GM19467 (cell line): ENCODE results near the gene BFSP1.

Experiments used
- ATAC-seq: cut with Tn5 transposase; IDR thresholded peaks from one replicate; pipeline ENCODE4 v1.9.1; 2021; ENCODE audit warnings: mild to moderate bottlenecking, moderate library complexity; ENCODE audit not compliant: unreplicated experiment

The BFSP1 gene

DNA sequence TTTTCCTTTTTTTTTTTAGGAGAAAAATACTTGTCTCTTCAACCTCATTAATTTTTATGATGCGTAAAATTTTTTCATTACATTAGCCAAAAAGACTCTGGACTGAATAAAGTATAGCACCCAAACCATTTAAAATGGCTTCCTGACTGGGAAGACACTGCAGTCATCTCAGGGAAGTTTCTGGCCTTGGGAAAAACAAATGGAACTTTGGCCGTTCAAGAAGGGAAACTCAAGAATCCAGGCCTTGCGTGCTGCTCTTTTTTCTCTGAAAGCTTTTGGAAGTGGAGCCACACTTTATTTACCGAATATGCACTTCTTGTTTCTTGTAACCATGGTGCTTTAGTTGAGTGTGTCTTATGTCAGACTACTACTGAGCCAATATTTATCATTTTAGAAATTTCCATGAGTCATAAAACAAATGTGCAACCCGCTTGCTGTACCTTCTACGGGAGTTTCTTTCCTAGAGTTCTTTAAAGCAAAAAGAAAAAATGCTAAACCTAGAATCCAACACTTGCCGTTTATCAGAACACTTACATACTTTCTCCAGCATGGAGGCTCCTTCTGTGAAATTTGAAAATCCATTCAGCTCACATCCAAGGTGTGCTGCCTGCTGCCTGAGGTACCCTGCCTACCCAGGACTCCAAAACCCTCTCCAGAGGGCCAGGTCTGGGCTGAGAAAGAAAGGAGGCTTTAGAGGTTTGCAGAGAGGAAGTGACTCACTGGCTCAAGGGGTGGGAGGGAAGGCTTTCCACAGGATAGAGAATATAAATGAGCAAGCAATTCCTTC, 27.2 kb upstream of the BFSP1 start:
- ATAC-seq: no peak

DNA sequence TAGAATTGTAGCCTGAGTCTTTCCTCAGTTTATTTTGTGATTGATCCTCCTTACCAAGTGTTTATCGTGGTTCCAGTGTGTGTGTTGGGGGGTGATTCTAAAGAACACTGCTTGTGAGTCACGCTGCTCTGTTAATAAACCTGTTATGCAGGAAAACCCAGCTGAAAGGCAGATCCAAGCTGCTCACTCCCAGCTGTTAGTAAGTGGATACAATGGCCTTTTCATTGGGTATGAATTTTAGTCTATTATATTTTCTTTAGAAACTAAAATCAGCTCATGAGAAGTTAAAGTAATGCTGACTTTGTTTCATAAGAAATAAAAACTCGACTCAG, 26.5 kb upstream of the BFSP1 start:
- ATAC-seq: no peak

DNA sequence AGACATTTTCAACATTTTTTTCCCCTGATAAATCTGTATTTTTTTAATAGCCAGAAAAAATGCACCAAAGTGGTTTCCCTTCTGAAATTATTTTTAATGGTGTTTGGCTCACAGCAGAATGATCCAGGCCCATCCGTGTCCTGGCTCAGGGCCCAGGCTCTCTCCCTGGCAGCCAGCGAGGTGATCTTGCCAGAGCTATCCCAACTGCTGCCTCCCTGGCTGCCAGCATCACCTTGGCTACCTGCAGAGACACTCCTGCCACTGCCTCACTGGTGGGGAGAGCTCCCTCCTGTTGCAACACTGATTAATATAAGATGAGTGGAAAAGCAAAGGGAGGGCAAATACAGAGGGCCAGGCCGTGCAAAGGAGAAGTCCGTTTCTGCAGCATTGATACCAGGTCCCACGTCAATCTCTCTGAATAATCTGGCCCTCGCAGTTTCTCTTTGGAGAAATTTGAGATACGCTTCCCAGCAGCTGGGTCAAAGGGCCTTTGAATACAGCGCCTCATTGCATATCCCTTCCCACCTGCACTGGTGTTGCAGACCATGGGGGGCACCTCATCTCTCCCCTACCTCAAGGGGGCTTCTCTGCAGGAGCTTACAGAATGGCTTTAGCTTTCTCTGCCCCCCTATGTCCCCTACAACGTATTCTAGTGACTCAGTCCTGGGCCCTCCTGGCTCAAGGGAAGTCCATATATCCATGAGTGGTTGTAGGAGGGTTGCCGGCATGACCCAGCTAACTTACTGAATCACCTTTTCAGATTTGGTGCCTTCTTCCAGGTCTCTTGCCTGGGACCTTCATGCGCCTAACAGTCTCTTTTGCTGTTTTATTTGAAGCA, 25.9 kb upstream of the BFSP1 start:
- no peak for ATAC-seq

DNA sequence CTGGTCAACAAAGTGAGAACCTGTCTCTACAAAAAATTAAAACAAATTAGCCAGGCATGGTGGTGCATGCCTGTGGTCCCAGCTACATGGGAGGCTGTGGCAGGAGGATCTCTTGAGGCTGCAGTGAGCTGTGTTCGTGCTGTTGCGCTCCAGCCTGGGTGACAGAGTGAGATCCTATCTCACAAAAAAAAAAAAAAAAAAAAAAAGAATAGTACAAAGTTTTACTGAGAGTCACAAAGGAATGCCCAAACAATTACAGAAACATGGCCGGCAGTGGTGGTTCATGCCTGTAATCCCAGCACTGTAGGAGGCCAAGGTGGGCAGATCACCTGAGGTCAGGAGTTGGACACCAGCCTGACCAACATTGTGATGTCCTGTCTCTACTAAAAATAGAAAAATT, 23.9 kb upstream of the BFSP1 start:
- no peak for ATAC-seq

DNA sequence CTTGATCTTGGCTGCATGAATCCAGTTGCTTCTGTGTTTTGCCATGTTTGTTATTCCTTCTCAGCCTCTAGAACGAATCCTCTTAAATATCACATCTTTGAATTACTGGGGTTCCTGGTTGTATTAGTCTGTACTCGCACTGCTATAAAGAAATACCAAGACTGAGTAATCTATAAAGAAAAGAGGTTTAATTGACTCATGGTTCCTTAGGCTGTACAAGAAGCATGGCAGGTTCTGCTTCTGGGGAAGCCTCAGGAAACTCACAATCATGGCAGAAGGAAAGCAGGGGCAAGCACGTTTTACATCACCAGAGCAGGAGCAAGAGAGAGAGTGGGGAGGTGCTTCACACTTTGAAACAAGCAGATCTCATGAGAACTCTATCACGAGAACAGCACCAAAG, 18.0 kb upstream of the BFSP1 start:
- no peak for ATAC-seq

DNA sequence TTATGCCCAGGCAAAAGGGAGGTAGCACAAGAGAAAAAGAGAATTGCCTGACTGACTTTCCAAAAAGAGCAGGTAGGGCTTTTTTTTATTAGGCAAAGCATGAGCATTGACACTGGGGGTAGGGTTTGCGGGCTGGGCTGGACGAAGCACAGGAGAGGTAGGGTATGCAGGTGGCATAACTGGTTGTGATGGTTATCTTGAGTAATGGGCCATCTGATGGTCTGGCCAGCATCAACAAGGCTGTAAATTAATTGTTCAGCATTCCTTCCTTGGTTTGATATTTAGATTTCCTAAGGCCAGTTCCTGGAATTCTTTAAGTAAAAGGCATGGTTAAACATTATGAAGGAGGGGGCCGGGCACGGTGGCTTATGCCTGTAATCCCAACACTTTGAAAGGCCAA, 13.9 kb upstream of the BFSP1 start:
- no peak for ATAC-seq

DNA sequence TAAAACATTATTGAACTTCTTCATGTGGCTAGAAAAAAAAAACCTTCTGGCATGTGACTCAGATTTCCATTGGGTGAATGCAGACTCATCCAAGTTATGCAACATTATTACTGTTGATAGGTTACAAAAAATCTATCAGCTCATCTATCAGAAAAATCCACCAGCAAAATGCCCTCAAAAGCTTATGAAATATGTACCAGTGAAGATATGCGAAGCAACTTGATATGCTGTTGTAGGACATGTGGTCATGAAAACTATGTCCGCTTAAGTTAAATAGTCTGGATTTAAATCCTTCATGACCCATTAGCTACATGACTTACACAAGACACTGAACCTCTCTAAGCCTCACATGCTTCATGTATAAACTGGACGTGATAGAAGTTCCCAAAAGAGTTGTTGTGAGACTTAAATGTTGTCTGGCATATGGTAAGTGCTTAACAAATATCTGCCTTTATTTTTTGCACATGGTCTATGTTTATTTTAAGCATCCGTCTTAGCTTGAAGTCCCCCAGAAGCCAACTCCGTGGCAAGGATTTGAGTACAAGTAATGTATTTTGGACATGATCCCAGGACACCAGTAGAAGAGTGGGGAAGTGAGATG, 12.5 kb upstream of the BFSP1 start:
- ATAC-seq: no peak

DNA sequence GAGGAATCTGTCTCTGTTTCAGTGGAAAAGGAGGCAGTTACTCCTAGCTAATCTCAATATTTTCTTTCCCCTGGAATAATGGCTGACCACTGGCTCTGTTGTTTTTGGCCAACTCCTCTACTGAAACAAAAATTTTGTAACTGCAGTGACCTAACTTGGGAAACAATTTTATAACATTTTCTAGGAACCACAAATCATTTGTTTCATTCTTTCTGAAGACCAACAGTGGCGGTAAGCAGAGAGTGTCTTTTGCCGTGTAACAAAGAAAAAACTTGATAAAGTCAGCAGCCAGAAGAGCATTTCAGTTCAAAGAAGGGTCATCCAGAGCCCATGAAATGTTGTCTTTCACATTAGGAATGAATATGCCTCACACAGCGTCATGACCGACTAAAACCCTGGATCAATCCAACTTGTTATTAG, 11.8 kb upstream of the BFSP1 start:
- no peak for ATAC-seq

DNA sequence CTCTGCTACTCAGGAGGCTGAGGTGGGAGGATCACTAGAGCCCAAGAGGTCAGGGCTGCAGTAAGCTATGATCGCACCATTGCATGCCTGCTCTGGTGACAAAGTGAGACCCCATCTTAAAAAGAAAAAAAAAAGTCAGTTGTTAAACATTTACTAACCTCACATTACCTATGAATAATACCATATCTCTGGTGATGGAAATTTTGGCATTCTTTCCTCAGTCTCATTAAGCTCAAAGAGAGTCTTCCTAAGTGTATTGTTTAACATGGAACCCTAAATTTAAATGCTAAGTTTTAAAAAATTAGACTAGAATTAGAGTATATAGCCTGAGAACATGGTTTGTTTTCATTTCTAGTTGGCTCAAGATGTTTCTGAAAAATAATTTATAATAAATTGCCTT, 11.3 kb upstream of the BFSP1 start:
- no peak for ATAC-seq

DNA sequence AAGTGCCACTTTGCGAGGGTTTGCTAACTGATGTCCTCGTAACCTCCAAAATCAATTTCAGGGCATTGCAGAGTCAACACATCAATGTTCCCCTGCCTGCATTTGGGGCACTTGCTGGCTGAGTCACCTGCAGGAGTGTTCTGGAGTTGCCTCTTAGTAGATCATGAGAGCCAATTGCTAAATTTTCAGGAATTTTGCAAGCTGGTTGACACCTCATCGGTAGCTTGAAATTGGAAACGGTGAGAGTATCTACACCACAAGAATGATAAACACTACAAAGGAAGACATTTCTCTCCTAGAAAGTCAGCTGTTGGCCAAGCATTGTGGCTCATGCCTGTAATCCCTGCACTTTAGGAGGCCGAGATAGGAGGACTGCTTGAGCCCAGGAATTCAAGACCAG, 10.8 kb upstream of the BFSP1 start:
- ATAC-seq: no peak

DNA sequence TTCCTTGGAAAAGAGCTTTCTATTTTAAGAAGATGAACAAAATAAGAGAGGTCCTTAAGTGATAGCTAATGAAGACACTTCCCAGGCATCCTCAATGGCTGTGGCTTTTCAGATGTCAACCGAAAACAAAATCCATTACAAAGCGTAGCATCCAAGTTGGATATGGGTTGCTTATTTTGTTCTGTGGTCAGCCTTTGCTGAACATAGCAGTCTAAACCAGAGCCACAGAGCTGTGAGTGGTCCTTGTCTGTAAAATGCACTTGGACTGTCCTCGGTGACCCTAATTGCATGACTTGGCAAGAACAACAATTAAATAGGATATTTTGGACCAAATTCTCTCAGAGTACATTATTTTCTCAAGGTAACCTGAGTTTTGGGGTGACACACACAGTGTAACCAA, 10.4 kb upstream of the BFSP1 start:
- ATAC-seq: no peak

DNA sequence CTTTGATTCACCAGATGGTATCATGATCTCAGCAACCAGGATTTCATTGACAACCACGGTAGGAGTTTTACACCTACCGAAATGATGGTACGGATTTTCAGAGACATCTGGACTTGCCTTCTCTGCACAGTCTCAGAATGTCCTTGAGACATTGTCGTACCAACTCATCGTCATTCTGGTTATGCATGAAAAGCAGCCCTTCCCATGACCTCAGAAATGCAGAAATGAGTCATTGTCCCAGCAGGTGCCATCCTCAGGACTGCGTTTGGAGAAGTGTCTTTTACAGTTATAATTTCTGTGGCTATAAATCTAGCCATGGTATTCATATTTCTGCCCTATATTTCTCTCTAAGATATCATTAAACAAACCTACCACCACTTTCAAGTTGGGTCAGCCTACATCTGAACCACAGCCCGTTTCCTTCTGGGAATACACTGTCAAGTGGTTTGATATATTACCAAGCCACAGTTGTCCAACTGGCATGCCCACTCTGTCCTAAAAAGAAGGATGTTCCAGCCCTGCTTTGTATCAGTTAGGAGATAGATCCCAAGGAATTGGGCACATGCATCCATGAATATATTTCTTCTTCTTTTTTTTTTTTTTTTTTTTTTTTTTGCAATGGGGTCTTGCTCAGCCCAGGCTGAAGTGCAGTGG, 7.5 kb upstream of the BFSP1 start:
- peak; percentile 61 for ATAC-seq

DNA sequence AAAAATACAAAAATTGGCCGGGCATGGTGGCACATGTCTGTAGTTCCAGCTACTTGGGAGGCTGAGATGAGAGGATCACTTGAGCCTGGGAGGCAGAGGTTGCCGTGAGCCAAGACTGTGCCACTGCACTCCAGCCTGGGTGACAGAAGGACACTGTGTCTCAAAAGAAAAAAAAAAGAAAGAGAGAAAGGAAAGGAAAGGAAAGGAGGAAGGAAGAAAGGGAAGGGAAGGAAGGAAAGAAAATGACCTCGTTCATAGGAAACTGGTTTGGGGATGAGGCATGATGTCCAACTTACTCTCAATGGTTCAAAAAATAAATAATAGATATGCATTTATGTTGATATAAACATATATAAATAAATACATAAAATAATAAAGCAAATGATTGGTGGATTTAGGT, 6.8 kb upstream of the BFSP1 start:
- no peak for ATAC-seq

DNA sequence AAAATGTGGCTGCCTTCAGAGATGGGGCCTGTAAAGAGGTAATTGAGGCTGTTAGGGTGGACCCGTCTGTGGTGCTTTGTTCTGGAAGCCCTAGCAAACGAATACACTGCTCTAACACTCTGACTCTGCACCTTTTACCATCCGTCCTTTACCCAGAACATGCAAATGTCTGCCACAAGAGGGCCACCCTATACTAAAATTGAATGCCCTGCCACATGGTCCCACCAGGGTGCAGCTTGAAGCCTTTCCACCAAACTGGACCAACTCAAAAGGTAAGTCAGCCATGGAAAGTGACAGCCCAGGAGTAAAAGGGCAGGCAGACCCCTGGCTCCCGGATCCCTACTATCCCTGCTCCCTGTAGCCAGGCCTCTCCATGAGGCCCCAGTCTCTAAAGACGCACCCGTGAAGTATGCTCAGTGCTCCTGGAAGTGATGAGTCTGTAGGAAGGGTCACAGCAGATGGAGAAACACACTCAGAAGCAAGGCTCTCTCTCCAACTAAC, 5.8 kb upstream of the BFSP1 start:
- peak; percentile 74 for ATAC-seq

DNA sequence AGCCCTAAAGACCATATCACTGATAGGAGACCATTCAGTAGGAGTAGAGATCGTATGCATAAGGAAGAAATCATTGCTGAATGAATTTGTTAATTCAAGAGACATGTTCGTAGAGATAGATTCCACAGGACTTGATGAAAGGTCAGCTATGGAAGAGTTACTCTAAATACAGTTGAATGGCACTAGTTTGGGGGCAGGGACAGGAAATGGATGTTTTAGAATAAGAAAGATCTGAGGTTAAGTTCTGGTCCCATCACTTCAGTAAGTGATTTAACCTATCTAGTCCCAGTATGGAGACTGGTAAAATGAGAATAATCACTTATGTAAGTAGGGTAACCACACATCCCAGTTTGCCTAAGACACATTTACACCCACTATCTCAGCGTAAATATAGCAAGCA, 2.9 kb upstream of the BFSP1 start:
- no peak for ATAC-seq

DNA sequence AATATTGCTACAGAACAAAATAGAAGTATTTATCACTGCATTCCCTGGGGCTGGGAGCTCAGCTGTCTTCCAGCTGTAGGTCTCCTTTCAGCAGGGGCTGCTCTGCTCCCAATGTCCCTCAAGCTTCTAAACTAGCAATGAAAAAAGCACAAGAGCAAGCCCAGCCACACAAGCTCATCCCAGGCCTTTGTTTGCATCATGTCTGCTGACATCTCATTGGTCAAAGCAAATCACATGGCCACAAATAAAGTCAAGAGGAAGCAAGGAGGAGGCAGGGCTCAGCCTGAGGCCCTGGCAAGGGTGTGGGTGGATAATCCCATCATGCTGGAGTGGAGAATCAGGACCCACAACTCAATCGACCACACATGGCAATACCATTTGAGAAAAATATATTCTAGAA, 2.2 kb upstream of the BFSP1 start:
- ATAC-seq: no peak

DNA sequence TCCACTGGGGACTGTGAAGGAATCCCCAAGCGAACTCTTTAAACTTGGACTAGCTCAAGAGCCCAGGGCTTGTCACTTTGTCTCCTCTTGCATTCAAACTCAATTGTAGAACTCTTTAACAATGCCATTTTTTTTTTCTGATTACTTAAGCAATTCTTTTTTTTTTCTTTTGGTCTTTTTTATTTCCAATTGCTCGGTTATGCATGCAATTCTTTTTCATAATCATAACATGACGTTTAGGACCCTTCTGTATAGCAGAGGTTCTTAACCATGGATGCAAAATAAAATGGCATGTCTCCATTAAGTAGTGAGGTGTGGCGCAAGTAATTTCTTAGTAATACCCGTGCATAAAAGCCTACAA, 466 bp upstream of the BFSP1 start:
- ATAC-seq: no peak

DNA sequence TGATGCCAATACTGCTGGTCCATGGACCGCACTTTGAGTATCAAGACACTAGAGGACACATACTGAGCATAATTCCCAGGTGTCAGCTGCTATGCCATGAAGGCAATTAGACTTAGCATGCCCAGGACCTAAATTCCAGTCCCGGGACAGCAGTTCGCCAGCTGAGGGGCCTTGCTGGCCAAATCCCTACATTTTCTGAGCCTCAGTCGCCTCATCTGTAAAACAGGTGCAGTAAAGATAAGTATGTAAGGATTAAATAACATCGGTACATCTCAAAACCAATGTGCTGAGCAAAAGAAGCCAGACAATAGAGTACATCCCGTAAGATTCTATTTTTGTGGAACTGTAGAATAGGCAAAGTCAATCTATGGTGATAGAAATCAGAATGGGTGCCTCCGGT, 1.0 kb downstream of the BFSP1 start:
- ATAC-seq: no peak

DNA sequence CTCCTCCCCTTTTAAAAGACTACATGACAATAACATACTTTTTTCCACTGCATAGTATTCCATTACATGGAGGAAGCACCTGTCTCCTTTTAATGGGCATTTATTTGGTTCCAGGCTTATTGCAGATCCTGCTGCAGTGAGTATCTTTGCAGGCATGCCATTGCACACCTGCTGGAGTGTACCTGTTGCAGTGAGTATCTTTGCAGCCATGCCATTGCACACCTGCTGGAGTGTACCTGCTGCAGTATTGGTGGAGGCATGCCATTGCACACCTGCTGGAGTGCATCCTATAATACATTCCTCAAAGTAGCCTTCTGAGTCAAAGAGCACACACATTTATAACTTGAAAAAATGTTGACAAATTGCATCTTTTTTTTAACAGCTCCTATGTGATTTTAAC, 1.6 kb downstream of the BFSP1 start:
- ATAC-seq: no peak

DNA sequence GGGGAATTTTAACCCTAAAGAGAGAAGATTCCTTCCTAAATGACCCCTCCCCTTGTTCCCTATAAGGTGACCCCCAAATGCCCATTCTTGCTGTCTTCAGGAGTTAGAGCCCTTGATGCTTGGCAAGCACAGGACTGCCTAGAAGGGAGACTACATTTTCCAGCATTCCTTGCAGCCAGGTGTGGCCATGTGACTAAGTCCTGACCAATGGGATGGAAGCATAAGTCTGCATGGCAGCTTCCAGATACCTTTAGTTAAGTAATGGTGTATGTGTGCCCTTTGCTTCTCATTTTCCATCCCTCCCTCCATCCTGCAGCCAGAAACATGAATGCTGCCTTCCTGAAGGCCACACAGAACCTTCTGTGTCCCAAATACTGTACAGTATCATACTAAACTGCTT, 5.5 kb downstream of the BFSP1 start:
- ATAC-seq: no peak

DNA sequence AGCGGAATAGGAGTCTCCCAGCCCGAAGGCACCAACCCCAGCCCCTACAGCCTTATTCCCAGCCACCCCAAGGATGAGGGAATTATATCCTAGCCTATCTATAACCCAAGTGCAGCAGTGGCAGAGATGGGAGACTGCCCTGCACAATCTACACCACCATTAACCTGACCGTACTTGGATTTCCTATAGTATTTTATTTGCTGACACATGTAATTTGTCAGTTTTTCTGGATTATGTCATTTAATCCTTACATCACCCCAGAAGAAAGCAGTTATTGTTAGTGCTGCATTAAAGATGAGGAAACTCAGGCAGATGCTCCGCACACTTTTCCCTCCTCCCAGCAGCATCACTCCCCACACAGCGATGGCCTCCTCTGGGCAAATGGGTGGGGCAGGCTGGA, 6.0 kb downstream of the BFSP1 start:
- no peak for ATAC-seq

DNA sequence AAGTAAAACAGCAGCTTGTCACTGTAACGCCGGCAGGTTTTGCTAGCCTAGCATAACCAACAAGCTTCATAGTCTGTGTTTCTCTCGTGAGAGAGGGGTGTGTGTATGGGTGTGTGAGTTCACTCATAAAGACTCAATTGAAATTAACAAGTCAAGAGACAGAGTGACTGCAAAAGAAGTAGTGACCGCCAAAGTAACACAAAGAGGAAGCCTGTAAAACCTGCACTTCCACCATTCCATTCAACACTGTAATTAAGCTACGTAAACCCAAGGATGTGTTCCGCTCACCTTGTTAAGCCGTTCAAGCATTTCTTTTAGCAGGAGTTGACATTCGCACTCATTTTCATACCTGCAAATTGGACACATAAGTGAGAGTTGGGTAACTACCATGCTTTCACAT, 6.6 kb downstream of the BFSP1 start:
- no peak for ATAC-seq
